ENCODE results near the gene SGCE. TPM values are rescaled to one million over a fixed set of nuclear protein-coding genes. Genes with fewer than 3 reads are reported as not detected.
"Not testable (repeated sequence)": the region's sequence is repeated elsewhere in the genome, so short reads cannot be mapped to it uniquely, and the experiment has no call there.

The SGCE gene
- 95.3 TPM for polyA plus RNA-seq (ENCODE audit: insufficient read length)
- long read RNA-seq, donor 1, transcript SGCE-299 (11 exons, 1,614 nt) = major isoform, 16 of 23 reads
- long read RNA-seq, donor 1, partial matches to known transcripts = 0 of 23 reads
- long read RNA-seq, donor 1, other reads (novel, unspliced or antisense) = 0 of 23 reads
- long read RNA-seq, donor 2, transcript SGCE-299 (11 exons, 1,614 nt) = major isoform, 13 of 36 reads
- long read RNA-seq, donor 2, partial matches to known transcripts = 11 of 36 reads
- long read RNA-seq, donor 2, other reads (novel, unspliced or antisense) = 0 of 36 reads
- long read RNA-seq, donor 3, transcript SGCE-299 (11 exons, 1,614 nt) = major isoform, 7 of 10 reads
- long read RNA-seq, donor 3, partial matches to known transcripts = 0 of 10 reads
- long read RNA-seq, donor 3, other reads (novel, unspliced or antisense) = 0 of 10 reads
- long read RNA-seq, donor 4, partial matches to known transcripts = 0 of 4 reads
- long read RNA-seq, donor 4, other reads (novel, unspliced or antisense) = 0 of 4 reads
- long read RNA-seq, donor 5, transcript SGCE-207 (10 exons, 1,672 nt) = minor isoform, 9 of 112 reads
- long read RNA-seq, donor 5, transcript SGCE-299 (11 exons, 1,614 nt) = major isoform, 21 of 112 reads
- long read RNA-seq, donor 5, partial matches to known transcripts = 70 of 112 reads
- long read RNA-seq, donor 5, other reads (novel, unspliced or antisense) = 0 of 112 reads
- long read RNA-seq, donor 6, transcript SGCE-299 (11 exons, 1,614 nt) = major isoform, 11 of 25 reads
- long read RNA-seq, donor 6, partial matches to known transcripts = 0 of 25 reads
- long read RNA-seq, donor 6, other reads (novel, unspliced or antisense) = 0 of 25 reads
- long read RNA-seq, donor 7, transcript SGCE-299 (11 exons, 1,614 nt) = major isoform, 11 of 82 reads
- long read RNA-seq, donor 7, transcript SGCE-210 (3 exons, 453 nt) = minor isoform, 9 of 82 reads
- long read RNA-seq, donor 7, transcript SGCE-207 (10 exons, 1,672 nt) = minor isoform, 5 of 82 reads
- long read RNA-seq, donor 7, partial matches to known transcripts = 0 of 82 reads
- long read RNA-seq, donor 7, other reads (novel, unspliced or antisense) = 48 of 82 reads
- long read RNA-seq, donor 8, partial matches to known transcripts = 0 of 9 reads
- long read RNA-seq, donor 8, other reads (novel, unspliced or antisense) = 0 of 9 reads

- DNase-seq = peak; percentile 78
These were observed at the start of gene SGCE for GRCh38 chr7:94655848-94656657. TSS of gene SGCE (minus strand) at chr7:94656133. CDS start at chr7:94656098, 35 bp downstream.

DNA sequence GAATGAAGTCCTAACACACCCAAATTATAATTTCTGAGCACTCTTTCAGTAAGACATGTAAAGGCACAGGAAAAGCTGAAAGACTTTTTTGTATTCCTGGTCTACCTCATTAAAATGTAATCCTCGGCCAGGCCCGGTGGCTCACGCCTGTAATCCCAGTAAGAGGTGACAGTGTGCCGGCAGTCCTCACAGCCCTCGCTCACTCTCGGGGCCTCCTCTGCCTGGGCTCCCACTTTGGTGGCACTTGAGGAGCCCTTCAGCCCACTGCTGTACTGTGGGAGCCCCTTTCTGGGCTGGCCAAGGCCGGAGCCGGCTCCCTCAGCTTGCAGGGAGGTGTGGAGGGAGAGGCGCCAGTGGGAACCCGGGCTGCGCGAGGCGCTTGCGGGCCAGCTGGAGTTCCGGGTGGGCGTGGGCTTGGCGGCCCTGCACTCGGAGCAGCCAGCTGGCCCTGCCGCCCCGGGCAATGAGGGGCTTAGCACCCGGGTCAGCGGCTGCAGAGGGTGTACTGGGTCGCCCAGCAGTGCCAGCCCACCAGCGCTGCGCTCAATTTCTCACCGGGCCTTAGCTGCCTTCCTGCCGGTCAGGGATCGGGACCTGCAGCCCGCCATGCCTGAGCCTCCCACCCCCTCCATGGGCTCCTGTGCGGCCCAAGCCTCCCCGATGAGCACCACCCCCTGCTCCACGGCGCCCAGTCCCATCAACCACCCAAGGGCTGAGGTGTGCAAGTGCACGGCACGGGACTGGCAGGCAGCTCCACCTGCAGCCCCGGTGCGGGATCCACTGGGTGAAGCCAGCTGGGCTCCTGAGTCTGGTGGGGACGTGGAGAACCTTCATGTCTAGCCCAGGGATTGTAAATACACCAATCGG lies 49.5 kb upstream of the SGCE start:
- not testable (repeated sequence) for DNase-seq

DNA sequence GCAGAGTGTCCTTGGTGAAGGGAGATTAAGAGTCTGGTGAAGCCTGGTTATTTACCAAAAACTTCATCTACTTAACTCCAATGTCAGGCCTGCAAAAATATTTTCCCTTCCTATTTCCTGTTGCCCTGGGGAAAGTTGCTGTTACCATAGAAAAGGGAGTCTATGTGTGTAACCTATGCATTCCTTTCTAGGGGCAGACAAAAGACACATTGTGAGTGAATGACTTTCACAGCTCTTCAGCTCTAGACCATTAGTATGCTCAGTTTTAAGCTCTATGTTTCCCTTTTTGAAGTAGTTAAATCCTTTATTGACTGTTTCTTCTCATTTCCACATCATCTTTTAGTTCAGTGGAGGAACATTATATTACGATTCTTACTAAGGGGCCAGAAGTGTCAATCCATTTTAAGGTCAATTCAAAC lies 45.6 kb upstream of the SGCE start:
- peak; percentile 75 for DNase-seq

DNA sequence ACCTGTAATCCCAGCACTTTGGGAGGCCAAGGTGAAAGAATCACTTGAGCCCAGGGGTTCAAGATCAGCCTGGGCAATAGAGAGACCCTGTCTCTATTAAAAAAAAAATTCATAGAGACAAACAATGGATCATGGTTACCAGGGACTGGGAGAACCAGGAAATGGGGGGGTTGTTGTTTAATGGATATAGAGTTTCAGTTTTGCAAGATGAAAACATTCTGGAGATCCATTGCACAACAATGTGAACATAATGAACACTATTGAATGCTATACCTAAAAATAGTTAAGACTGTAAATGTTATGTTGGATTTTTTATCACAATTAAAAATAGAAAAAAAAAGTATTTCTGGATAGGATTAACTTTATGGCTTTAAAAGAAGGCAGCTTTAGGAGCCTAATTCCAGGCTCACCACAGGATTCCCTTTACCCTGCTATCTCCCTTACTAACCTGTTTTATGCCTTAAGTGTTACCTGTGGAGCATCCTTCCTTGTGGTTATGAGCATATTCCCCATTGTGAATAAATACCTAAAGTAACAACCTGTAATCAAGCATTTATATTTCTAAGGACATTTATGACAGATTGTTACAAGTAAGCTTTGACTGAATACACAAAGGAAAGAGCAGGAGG lies 45.1 kb upstream of the SGCE start:
- no peak for DNase-seq

DNA sequence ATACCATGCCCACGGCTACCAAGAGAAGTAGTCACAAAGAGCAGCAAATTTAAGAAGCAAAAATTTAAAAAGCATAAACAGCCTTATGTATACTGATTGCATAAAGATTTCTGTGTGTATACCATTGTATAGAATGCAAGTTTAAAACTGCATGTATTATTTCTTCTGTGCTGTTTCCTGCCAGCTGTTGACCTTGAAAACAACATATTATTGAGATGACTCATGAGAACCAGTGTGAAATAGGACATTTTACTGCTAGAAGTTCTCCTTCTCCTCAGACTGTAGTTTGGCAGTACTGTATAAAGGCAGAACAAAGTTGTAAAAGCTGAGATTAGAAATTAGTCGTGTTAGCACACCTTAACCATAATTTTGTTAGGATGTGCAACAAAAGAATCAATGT lies 42.3 kb upstream of the SGCE start:
- DNase-seq = no peak

DNA sequence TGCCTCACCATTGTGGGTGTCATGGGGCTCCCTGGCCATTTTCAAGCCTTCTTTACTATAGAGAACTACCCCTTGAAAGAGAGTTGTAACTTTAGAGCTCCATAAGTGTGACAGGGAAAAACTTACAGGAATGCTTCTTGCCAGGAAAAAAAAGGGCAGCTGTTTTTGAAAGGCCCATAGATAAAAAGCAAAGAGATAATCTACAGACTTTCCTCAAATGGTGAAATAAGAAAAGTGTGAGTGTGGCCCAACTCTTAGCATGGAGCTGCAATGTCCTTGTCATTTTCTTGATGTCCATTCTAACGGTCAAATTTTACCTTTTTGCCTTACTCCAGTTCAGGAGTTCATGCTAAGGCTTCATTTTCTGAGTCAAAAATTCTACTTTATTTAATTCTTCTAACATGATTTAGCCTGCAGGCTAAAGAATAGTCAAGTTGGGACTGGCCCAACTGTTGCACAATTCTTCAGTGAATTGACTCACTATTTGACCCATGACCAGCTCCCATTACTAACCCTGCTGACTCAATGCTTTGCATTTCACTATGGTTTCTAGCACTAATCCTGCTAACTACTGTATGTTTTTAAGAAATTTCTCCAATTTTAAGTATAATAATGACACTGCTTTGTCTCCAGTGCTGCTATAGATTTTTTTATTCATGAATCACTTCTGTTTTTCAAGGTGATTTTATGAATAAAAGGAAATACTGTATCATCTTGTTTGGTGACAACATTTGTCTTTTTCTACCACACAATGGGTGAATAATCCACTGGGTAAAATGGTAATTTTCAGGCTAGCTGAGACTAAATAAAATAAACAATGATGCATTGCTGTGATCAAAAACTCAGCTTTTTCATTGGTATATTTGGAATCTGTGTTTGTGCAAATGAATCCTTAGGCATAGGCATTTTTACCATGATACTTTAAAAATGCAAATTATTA lies 41.4 kb upstream of the SGCE start:
- DNase-seq = no peak

DNA sequence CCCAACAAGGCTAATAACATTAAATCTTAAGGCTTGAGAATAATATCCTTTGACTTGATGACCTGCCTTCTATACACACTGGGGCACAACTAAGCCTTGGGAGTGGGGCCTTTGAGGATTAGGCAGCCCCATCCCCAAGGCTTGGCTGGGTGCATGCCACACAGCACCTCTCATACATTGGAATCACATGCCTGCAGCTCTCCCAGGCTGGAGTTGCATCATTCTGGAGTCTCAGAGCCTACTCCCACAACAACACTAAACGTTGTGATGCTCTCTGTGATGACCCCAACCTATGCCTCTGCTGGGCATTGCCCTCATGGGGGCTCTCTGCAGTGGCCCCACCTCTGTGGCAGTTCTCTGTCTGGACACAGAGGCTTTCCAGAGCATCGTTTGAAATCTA lies 31.9 kb upstream of the SGCE start:
- DNase-seq = no peak

DNA sequence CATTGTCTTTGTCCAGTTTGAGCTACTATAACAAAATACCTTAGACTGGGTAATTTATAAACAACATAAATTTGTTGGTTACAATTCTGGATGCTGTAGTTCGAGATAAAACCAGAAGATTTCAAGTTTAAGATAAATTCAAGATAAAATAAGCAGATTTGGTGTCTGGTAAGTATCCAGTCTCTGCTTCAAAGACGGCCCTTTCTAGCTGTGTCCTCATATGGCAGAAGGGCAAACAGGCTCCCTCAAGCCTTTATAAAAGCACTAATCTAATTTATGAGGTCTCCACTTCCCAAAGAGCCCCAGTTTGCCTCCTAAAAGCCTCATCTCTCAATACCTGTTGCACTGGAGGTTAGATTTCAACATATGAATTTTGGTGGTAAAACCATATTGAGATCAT lies 31.1 kb upstream of the SGCE start:
- no peak for DNase-seq

- DNase-seq = no peak
These were observed 27.1 kb upstream of the SGCE start for GRCh38 chr7:94683066-94683465.

DNA sequence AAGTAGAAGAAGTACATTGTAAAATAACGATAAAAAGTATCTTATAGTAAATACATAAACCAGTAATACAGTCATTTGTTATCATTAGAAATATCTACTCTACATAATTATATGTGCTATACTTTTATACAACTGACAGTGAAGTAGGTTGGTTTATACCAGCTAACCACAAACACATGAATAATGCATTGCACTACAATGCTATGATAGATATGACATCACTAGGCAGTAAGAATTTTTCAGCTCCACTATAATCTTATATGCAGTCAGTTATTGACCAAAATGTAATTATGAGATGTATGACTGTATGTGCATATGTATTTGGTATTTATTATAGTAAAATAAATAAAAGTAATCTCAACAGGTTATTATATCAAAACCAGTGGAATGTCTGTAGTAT lies 23.4 kb upstream of the SGCE start:
- DNase-seq = no peak

DNA sequence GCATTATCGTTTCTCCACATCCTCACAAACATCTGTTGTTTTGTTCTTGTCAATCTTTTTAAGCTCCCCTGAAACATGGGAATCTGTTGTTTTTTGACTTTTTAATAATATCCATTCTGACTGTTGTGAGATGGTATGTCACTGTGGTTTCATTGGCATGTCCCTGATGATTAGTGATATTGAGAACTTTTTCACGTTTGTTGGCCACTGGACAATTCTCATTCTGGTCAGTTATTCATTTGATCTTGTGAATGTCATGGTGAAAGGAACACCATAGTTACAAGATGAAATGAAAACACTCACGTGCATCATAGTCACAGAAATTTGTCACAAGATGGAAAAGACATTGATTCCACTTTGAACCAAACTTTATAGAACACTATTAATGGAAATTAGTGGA lies 20.5 kb upstream of the SGCE start:
- no peak for DNase-seq

DNA sequence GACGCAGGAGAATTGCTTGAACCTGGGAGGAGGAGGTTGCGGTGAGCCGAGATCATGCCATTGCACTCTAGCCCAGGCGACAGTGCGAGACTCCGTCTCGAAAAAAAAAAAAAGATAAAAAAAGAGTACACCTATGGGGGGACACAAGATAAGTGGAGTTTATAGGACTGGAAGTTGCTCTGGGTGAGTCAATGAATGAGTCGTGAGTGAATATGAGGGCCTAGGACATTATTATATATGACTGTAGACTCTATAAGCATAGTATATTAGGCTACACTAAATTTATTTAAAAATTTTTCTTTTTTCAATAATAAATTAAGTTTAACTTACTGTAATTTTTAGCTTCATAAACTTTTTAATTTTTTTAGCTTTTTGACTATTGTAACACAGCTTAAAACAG lies 19.4 kb upstream of the SGCE start:
- DNase-seq = no peak

GRCh38 chr7:94671444-94672235 lies 15.7 kb upstream of the SGCE start:
- no peak for DNase-seq

GRCh38 chr7:94669773-94670495 lies 14.0 kb upstream of the SGCE start:
- no peak for DNase-seq

GRCh38 chr7:94666879-94667587 lies 11.1 kb upstream of the SGCE start:
- no peak for DNase-seq

- DNase-seq = no peak
These were observed 9.5 kb upstream of the SGCE start for GRCh38 chr7:94665426-94665825.

DNA sequence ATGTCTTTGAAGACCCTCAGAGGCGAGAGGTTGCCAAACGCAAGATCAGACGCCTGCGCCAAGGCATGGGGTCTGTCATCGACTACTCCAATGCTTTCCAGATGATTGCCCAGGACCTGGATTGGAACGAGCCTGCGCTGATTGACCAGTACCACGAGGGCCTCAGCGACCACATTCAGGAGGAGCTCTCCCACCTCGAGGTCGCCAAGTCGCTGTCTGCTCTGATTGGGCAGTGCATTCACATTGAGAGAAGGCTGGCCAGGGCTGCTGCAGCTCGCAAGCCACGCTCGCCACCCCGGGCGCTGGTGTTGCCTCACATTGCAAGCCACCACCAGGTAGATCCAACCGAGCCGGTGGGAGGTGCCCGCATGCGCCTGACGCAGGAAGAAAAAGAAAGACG lies 8.1 kb upstream of the SGCE start:
- no peak for DNase-seq
